ENCODE results near the gene PRICKLE3.

PRICKLE3 gene

DNA sequence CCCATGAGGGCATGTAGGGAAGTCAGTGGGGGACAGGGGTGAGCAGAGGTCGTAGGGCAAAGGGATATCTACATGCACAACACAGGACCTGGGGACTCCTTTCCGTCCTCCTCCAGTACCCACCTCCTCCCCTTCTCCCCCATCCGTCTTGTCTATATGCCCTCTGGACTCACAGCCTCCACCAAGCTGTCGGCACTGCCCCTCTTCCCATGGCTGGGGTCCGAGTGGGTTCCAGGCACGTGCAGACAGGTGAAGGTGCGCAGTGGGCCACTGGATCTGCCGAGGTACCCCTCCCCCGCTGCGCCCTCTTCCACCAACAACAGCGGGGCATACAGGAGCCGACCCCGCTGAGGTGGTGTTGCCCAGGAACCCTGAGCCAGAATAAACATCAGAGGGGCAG is 19.3 kb upstream of the PRICKLE3 start:
- no peak for DNase-seq (ENCODE audit: low read depth)

- no peak for DNase-seq (ENCODE audit: low read depth)
Measured at GRCh38 chrX:49204709-49205108, 18.5 kb upstream of the PRICKLE3 start.

GRCh38 chrX:49204017-49204416 is 17.8 kb upstream of the PRICKLE3 start:
- DNase-seq (ENCODE audit: low read depth), result no peak

- DNase-seq (ENCODE audit: low read depth), result no peak
Measured at GRCh38 chrX:49203536-49203935, 17.4 kb upstream of the PRICKLE3 start.

GRCh38 chrX:49202022-49202421 is 15.8 kb upstream of the PRICKLE3 start:
- DNase-seq (ENCODE audit: low read depth), result no peak

DNA sequence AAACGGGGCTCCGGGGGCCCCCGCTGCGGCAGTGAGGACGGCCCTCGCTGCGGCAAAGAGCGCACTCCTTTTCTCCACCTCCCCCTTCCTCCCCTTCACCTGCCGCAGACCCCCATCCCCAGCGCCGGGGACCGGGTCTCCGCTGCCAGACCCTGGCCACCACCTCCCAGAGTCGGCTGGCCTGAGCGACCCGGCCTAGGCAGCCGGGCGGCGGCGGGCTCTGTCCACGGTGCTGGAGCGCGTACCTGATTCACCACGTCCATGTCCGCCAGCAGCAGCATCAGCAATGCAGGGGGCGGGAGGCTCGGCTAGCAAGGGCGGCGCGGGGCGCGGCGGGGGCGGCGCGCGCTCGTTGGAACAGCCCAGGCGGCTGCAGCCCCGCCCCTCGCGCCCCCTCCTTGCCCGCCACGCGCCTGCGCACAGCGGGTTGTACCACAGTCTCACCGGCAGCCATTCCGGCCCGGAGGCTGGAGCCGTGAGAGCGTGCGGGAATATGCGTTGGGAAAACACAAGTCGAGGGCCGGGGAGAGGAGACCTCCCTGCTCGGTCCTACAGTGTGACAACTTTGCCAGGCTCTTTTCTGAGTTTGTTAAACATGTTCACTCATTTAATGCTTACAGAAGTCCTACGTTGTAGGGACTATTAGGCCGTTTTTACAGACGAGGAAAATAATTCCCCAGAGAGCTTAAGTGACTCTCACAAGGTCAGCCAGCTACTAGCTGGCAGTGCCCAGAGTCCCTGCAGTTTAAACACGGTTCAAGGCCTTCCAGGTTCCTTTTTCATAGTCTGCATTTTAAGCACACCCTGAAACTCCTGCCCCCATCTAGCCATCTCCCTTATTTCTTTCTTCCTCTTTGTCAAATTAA is 14.0 kb upstream of the PRICKLE3 start, which contains the start of gene SYP:
TSS of gene SYP (minus strand) at position 288 of the 866 bp plus-strand sequence. CDS start at position 281, 7 bp downstream.
- peak; percentile 71 for DNase-seq (ENCODE audit: low read depth)

DNA sequence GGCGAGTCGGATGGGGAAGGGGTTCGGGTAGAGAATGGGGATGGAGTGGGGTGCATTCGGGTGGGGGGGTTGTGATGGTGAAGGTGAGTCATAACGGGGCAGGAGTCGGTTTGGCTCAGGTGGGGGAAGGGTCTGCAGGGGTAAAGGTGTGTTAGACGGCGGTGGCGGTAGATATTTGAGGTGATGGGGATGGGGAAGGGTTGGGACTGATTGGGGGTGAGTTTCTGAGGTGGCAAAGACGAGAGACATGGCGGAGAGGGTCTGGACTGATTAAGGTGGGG is 13.1 kb upstream of the PRICKLE3 start:
- DNase-seq (ENCODE audit: low read depth), result no peak

DNA sequence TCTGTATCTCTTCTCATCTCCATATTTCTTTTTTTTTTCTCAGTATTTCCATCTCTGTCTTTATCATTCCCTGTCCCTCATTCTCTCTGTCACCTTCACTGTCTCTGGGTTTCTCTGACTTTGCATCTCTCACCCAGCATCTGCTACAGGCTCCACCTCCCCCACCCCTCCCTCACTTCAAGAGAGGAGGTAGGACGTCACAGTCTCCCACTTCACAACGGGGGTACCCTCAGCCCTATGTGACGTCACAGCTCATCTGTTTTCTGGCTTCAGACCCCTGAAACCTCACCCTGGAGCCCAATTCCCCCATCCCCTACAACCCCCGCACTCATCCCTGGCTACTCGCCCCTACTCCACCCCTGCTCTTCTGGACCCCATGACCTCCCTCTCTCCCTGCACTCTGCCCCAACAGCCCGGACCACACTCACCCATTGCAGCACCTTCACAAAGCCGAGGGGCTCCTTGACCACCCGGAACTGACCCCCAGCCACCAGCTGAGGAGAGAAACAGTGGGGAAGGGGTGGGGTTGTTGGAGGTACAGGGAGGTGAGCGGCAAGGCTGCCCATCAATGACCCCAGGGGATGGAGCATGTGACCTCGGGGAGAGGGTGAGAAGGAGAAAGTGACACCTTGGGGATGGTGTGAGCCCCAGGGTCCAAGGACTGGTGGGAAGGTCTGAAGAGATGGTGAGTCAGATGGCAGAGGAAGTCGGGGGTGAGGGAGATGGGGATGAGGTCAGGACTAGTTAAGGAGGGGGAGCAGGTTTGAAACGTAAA is 12.6 kb upstream of the PRICKLE3 start:
- no peak for DNase-seq (ENCODE audit: low read depth)

GRCh38 chrX:49197543-49198087 is 11.4 kb upstream of the PRICKLE3 start:
- DNase-seq (ENCODE audit: low read depth), result no peak

DNA sequence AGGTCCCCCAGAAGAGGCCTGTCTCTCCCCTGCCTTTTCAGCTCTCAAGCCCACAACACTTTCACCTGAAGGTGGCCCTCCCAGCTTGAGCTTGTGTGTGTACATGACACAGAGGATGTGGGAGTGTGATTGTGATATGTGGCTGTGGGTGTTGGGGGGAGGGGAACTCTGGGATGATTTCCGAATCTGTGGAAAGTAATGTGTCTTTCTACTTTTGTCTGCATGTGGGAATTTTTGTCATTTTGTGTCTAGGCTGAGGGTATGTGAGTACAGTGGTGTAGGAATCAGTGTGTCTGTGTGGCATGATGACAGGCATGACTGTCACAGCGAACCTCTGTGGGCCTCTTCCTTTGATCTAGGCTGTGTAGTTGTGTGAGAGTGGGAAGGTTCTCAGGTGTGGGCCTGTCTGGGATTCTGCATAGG is 7.4 kb upstream of the PRICKLE3 start:
- no peak for DNase-seq (ENCODE audit: low read depth)

GRCh38 chrX:49192722-49193328 is 6.7 kb upstream of the PRICKLE3 start:
- DNase-seq (ENCODE audit: low read depth), result no peak

DNA sequence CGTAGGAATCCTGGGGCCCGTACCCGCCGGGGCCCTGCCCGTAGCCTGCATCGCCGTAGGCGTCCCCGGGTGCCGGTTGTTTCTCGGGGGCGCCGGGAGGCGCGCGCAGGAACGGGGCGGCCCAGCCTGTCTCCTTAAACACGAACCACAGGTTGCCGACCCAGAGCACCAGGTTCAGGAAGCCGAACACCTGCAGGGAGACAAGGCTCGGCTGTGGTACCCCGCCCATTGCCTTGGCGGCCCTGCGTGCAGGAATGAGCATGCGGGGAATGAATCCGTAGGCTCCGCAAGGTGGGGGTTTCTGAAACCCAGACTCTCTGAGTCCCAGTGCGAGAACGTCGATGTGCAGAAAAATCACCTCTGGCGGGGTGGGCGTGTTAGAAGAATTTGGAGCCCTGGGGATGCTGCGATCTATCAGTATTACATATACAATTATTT is 5.4 kb upstream of the PRICKLE3 start:
- no peak for DNase-seq (ENCODE audit: low read depth)

GRCh38 chrX:49190821-49191573 is 4.8 kb upstream of the PRICKLE3 start:
- DNase-seq (ENCODE audit: low read depth), result peak; percentile 36

DNA sequence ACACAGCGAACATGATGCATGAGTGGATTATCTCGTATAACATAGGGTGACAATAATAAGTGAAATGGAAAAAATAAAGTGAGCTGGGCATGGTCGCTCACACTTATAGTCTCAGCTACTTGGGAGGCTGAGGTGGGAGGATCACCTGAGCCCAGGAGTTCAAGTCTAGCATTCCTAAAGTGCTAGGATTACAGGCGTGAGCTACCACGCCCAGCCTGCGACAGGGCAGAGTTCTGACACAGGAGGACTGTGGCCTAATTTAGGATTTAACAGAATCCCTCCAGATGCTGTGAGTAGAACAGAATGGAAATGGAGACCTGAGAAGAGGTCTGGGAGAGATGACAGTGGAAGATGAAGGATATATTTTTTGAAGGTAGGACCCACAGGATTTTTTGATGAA is 3.4 kb upstream of the PRICKLE3 start:
- DNase-seq (ENCODE audit: low read depth), result no peak

GRCh38 chrX:49188468-49189076 is 2.4 kb upstream of the PRICKLE3 start:
- no peak for DNase-seq (ENCODE audit: low read depth)

- DNase-seq (ENCODE audit: low read depth), result no peak
Measured at GRCh38 chrX:49187526-49187925, 1.4 kb upstream of the PRICKLE3 start.

DNA sequence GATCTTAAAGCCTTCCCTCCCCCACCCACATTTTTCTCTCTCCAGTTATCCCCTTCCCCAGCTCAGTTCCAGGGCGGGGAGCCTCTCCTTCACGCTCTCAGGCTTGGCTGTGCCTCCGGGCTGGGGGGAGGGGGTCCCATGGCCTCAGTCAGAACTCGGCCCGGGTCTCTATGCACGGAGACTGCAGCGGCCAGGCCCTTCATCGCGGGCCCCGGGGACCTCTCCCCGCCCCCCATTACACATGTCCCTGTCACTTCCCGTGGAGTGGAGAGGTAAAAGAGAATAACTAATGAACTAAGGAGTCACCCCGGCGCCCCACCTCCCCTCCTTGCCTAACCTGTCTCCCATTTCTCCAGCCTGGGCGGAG is 838 bp upstream of the PRICKLE3 start:
- no peak for DNase-seq (ENCODE audit: low read depth)

DNA sequence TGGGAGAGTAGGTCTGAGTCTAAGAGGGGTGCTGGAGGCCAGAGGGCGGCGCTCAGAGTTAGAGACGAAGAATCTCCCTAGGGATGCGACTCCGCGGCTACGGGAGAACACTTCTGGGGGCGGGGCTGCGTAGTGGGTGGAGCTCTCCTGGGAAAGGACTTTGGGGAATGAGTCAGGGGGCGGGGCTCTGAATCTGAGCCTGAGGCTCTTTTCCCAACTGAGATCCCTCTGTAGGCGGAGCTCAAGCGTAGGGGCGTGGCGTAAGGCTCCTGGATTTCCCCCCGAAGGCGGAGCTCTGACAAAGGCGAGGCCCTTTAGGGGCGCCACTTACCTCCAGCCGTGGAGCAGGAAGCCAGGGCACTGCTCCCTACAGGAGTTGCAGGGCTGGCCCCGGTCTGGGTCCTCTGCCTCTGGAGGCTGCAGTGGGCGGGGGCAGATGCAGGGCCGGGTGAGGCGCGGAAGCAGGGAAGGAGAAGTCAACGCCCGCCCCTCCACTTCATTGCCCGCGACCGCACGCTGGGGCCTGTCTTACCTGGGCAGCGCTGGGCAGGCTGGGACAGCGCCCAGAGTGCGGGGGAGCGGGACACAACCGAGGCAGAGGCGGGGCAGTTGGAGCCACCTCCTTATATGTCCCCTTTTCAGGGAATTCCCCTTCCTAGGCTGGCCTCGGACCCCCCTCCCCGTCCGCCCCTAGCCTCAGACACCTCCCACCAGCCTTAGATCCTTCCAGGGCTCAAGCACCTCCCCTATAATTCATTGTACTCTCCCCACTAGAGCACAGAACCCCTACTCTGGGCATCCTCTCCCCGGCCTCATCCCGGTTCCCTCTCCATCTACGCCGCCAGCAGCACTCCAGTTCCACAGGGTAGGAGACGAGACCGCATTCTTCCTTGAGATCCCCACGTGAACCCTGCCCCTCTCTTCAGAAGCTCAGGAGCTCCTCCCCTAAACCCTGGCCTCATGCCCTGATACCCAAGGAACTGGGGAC is 1.6 kb downstream of the PRICKLE3 start:
- no peak for DNase-seq (ENCODE audit: low read depth)

- DNase-seq (ENCODE audit: low read depth), result no peak
Measured at GRCh38 chrX:49183701-49184281, 2.4 kb downstream of the PRICKLE3 start.

DNA sequence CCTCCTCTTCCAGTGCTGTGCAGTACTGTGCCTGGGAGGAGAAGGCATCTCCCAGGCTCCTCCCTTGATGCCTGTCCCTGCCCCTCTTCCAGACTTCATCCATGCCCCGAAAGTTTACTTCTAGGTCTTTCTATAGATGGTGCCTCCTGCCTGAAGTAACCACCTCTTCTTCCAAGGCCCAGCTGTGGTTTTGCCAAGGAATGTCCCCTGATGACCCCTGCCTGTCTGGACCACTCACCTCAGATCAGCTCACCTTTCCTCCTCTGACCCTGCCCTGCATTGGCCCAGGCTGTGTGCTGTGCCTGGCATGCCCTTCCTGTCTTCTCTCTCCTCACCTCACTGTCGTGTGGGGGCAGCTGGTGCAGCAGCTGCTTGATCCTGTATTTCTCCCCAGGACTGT is 6.8 kb downstream of the PRICKLE3 start:
- no peak for DNase-seq (ENCODE audit: low read depth)

Measured in stimulated activated CD8-positive, alpha-beta memory T cell treated with anti-CD3 and anti-CD28 coated beads, Interleukin-15, amount 100 ng/mL, for 24 hours (primary cell).